ENCODE results near the gene CRYAA.

The CRYAA gene

GRCh38 chr21:43207868-43208267, 39.1 kb downstream of the CRYAA start:
- H3K4me3 ChIP-seq (ENCODE audit: low read depth, low read length), result no peak overlapping the region
- in situ Hi-C loops (cut with HindIII; ENCODE audit: low sequenced_read_pairs), result no loop called here
- DNase-seq (ENCODE audit: low read depth, low spot score), result no peak
- no peak for TF ChIP-seq CTCF (IDR thresholded peaks at IDR 0.05; ENCODE audit: low read depth, low read length)

- no peak for DNase-seq (ENCODE audit: low read depth, low spot score)
- no peak for TF ChIP-seq CTCF (IDR thresholded peaks at IDR 0.05; ENCODE audit: low read depth, low read length)
- H3K4me3 ChIP-seq (ENCODE audit: low read depth, low read length), result no peak overlapping the region
- in situ Hi-C loops (cut with HindIII; ENCODE audit: low sequenced_read_pairs), result no loop called here
Measured at GRCh38 chr21:43208561-43209332, 39.9 kb downstream of the CRYAA start.

GRCh38 chr21:43209575-43210453, 41.0 kb downstream of the CRYAA start:
- TF ChIP-seq CTCF (IDR thresholded peaks at IDR 0.05; ENCODE audit: low read depth, low read length), result no peak
- no peak overlapping the region for H3K4me3 ChIP-seq (ENCODE audit: low read depth, low read length)
- in situ Hi-C loops (cut with HindIII; ENCODE audit: low sequenced_read_pairs), result no loop called here
- DNase-seq (ENCODE audit: low read depth, low spot score), result peak; percentile 67

- no peak overlapping the region for H3K4me3 ChIP-seq (ENCODE audit: low read depth, low read length)
- DNase-seq (ENCODE audit: low read depth, low spot score), result no peak
- in situ Hi-C loops (cut with HindIII; ENCODE audit: low sequenced_read_pairs), result no loop called here
- no peak for TF ChIP-seq CTCF (IDR thresholded peaks at IDR 0.05; ENCODE audit: low read depth, low read length)
Measured at GRCh38 chr21:43210454-43211071, 41.8 kb downstream of the CRYAA start.

- in situ Hi-C loops (cut with HindIII; ENCODE audit: low sequenced_read_pairs), result no loop called here
- no peak for DNase-seq (ENCODE audit: low read depth, low spot score)
- peak; percentile 21 for TF ChIP-seq CTCF (IDR thresholded peaks at IDR 0.05; ENCODE audit: low read depth, low read length)
- no peak overlapping the region for H3K4me3 ChIP-seq (ENCODE audit: low read depth, low read length)
Measured at GRCh38 chr21:43211072-43211759, 42.4 kb downstream of the CRYAA start.

- no peak overlapping the region for H3K4me3 ChIP-seq (ENCODE audit: low read depth, low read length)
- in situ Hi-C loops (cut with HindIII; ENCODE audit: low sequenced_read_pairs), result no loop called here
- TF ChIP-seq CTCF (IDR thresholded peaks at IDR 0.05; ENCODE audit: low read depth, low read length), result no peak
- DNase-seq (ENCODE audit: low read depth, low spot score), result no peak
Measured at GRCh38 chr21:43211760-43212115, 42.9 kb downstream of the CRYAA start.
